Panc1 (cell line): ENCODE results near the gene COL23A1. TPM values are rescaled to one million over a fixed set of nuclear protein-coding genes. Genes with fewer than 3 reads are reported as not detected.

Experiments used
- ATAC-seq: fragments of 200-7000 bp; cut with Tn5 transposase; 2 replicates; pipeline ENCODE4 v1.9.1; 2020; ENCODE audit warnings: mild to moderate bottlenecking, moderate library complexity
- BruUV-seq: library from RNA; stranded (reverse); fragments of 400-500 nt; replicated peaks from 2 replicates; lab custom pipeline; 2021; lab: Mats Ljungman, UMichigan
- CTCF ChIA-PET: fragments of 300-600 bp; sonication (Branson Sonifier 250); formaldehyde crosslinking; loops from one replicate; lab custom pipeline; 2022; ENCODE audit warnings: antibody characterized with exemption; lab: Charles Lee
- POLR2A ChIA-PET: fragments of 300-600 bp; sonication (Branson Sonifier 250); formaldehyde crosslinking; loops from one replicate; lab custom pipeline; 2022; ENCODE audit warnings: antibody characterized with exemption; lab: Charles Lee
- DNase-seq: peaks from one replicate; pipeline ENCODE4 v3.0.0-alpha.2; 2010; ENCODE audit warnings: low read depth, low spot score
- H3K27ac ChIP-seq: 2 replicates; pipeline ENCODE4 v1.5.1; 2011; ENCODE audit warnings: mild to moderate bottlenecking, low read length, inconsistent platforms
- H3K27me3 ChIP-seq: fragments of 200-500 bp; sonication (Bioruptor generic); 2 replicates; pipeline ENCODE4 v1.6.0; 2014; ENCODE audit warnings: low read length, inconsistent platforms; ENCODE audit not compliant: control insufficient read depth, insufficient read depth
- H3K36me3 ChIP-seq: fragments of 200-500 bp; sonication (Bioruptor generic); 2 replicates; pipeline ENCODE4 v1.5.1; 2014; ENCODE audit warnings: inconsistent platforms, mild to moderate bottlenecking, low read length, moderate library complexity; ENCODE audit not compliant: control insufficient read depth, insufficient read depth
- H3K4me1 ChIP-seq: 2 replicates; pipeline ENCODE4 v1.5.1; 2011; ENCODE audit warnings: inconsistent platforms, mild to moderate bottlenecking, low read length, moderate library complexity; ENCODE audit not compliant: control insufficient read depth, insufficient read depth
- H3K4me3 ChIP-seq, 2 experiments: 2 replicates each; pipeline ENCODE4 v1.5.1; 2011 to 2012; ENCODE audit warnings: low read depth in 2 of 2, low read length in 2 of 2, mild to moderate bottlenecking in 2 of 2, inconsistent platforms in 1 of 2, moderate library complexity in 1 of 2
- H3K9me3 ChIP-seq: fragments of 200-500 bp; sonication (Bioruptor generic); 2 replicates; pipeline ENCODE4 v1.5.1; 2014; ENCODE audit warnings: low read depth, mild to moderate bottlenecking, inconsistent platforms, low read length, moderate library complexity; ENCODE audit not compliant: control insufficient read depth, insufficient read depth
- POLR2AphosphoS5 ChIP-seq: IDR thresholded peaks from 2 replicates; pipeline ENCODE4 v1.6.1; 2012; ENCODE audit warnings: mild to moderate bottlenecking, low read depth, low read length, moderate library complexity
- SIN3A ChIP-seq: IDR thresholded peaks from 2 replicates; pipeline ENCODE4 v1.6.1; 2012; ENCODE audit warnings: low read depth, mild to moderate bottlenecking, low read length, moderate library complexity, borderline replicate concordance; ENCODE audit not compliant: insufficient read depth
- TCF7L2 ChIP-seq: IDR thresholded peaks from 2 replicates; pipeline ENCODE4 v1.6.1; 2011; ENCODE audit warnings: mild to moderate bottlenecking, low read depth, low read length, inconsistent platforms
- in situ Hi-C: cut with HindIII; loops from 2 replicates; pipeline ENCODE4 v1.10.0; 2016; ENCODE audit warnings: low sequenced_read_pairs, low pct_unique_long_range_greater_than_20kb
- intact Hi-C: fragments of 100-400 bp; cut with micrococcal nuclease; formaldehyde crosslinking; loops from one replicate; pipeline ENCODE4 v1.10.0; 2022; ENCODE audit not compliant: unreplicated experiment
- total RNA-seq: library from RNA; stranded (reverse); gene quantifications from one replicate; pipeline ENCODE4 v1.2.1, GENCODE V29; 2021; ENCODE audit not compliant: unreplicated experiment
- TF ChIP-seq, protein P1 (sequence below), 2 experiments: IDR thresholded peaks; 2 replicates each; pipeline ENCODE4 v1.6.1; 2011 to 2012; ENCODE audit warnings: low read depth in 2 of 2, control low read depth in 1 of 2, low read length in 1 of 2, mild to moderate bottlenecking in 1 of 2, moderate library complexity in 1 of 2; ENCODE audit not compliant: insufficient read depth in 1 of 2
- TF ChIP-seq, protein P2 (sequence below): fragments of 450-650 bp; IDR thresholded peaks from 2 replicates; pipeline ENCODE4 v1.5.1; 2017; ENCODE audit warnings: mild to moderate bottlenecking

The COL23A1 gene
- total RNA-seq, 1 experiment from 2014 or later: 0.05 TPM

DNA sequence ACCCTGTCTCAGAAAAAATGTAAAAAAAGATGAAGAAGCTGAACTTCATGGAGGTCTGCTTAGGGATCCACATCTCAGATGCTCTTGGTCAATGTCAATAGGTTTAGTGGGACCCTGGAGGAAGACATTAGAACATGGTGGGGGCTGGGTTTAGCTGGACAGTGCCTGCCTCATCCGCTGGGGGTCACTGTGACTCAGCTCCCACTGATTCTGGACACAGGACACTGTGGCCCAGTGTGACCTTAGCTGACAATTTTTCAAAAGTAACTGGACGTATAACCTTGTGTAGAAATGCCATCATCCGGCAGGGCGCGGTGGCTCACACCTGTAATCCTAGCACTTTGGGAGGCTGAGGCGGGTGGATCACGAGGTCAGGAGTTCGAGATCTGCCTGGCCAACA lies 393.2 kb downstream of the COL23A1 start:
- peak; percentile 65; the same call in 1 of the 2 replicates for ATAC-seq
- no TSS peak for BruUV-seq
- CTCF ChIA-PET: interaction anchor here (0.5 to 0.6 kb wide), 2 partner anchors 47 to 136 kb away, joined by 3 to 11 read pairs; no protein-coding TSS in a partner anchor

DNA sequence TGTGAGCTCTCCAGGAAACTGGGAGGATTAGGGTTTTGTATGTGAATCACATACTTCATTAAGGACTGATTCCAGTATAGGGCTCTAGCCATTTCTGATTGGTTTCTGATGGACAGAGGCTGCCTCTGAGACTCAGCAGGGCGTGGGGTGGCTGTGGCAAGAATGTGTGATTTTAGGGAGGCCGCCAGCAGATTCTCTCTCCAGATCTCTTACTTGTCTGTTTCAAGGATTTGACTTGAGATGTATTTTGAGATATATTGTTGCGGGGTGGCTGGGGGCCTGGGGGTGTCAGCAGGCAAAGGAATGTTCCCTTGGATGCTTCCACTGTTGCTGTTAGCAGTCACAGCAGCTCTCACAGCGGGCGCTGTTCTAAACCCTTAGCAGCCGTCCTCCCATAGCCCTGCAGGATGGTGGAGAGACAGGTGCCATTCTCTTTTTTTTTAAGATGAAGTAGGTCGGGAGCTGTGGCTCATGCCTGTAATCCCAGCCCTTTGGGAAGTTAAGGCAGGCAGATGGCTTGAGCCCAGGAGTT lies 393.8 kb downstream of the COL23A1 start:
- no TSS peak for BruUV-seq
- TF ChIP-seq TCF7L2 (no peak), SIN3A (no peak), POLR2AphosphoS5 (no peak)
- TF ChIP-seq, protein P1, sequence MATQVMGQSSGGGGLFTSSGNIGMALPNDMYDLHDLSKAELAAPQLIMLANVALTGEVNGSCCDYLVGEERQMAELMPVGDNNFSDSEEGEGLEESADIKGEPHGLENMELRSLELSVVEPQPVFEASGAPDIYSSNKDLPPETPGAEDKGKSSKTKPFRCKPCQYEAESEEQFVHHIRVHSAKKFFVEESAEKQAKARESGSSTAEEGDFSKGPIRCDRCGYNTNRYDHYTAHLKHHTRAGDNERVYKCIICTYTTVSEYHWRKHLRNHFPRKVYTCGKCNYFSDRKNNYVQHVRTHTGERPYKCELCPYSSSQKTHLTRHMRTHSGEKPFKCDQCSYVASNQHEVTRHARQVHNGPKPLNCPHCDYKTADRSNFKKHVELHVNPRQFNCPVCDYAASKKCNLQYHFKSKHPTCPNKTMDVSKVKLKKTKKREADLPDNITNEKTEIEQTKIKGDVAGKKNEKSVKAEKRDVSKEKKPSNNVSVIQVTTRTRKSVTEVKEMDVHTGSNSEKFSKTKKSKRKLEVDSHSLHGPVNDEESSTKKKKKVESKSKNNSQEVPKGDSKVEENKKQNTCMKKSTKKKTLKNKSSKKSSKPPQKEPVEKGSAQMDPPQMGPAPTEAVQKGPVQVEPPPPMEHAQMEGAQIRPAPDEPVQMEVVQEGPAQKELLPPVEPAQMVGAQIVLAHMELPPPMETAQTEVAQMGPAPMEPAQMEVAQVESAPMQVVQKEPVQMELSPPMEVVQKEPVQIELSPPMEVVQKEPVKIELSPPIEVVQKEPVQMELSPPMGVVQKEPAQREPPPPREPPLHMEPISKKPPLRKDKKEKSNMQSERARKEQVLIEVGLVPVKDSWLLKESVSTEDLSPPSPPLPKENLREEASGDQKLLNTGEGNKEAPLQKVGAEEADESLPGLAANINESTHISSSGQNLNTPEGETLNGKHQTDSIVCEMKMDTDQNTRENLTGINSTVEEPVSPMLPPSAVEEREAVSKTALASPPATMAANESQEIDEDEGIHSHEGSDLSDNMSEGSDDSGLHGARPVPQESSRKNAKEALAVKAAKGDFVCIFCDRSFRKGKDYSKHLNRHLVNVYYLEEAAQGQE (IDR thresholded peaks at IDR 0.05; ENCODE audit: insufficient read depth in 1 of 2, low read depth in 2 of 2, low read length in 1 of 2): no peak
- TF ChIP-seq, protein P2, sequence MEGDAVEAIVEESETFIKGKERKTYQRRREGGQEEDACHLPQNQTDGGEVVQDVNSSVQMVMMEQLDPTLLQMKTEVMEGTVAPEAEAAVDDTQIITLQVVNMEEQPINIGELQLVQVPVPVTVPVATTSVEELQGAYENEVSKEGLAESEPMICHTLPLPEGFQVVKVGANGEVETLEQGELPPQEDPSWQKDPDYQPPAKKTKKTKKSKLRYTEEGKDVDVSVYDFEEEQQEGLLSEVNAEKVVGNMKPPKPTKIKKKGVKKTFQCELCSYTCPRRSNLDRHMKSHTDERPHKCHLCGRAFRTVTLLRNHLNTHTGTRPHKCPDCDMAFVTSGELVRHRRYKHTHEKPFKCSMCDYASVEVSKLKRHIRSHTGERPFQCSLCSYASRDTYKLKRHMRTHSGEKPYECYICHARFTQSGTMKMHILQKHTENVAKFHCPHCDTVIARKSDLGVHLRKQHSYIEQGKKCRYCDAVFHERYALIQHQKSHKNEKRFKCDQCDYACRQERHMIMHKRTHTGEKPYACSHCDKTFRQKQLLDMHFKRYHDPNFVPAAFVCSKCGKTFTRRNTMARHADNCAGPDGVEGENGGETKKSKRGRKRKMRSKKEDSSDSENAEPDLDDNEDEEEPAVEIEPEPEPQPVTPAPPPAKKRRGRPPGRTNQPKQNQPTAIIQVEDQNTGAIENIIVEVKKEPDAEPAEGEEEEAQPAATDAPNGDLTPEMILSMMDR: no peak
- in situ Hi-C loops (no loop called here), intact Hi-C loops (no loop called here)
- no peaks in the 10 kb centered on the region for H3K27me3 ChIP-seq
- ChIA-PET POLR2A (interaction anchor here (0.7 kb wide), 1 partner anchor 16 kb away, joined by 3 read pairs; no protein-coding TSS in a partner anchor), CTCF (interaction anchor here (0.5 to 0.6 kb wide), 2 partner anchors 46 to 135 kb away, joined by 3 to 11 read pairs; no protein-coding TSS in a partner anchor)
- H3K36me3 ChIP-seq: no peaks in the 10 kb centered on the region
- no peak overlapping the region for H3K27ac ChIP-seq
- H3K4me1 ChIP-seq: peaks cover 3% of the 10 kb centered on the region; the same call in 1 of the 2 replicates
- H3K9me3 ChIP-seq: no peaks in the 10 kb centered on the region
- H3K4me3 ChIP-seq: no peak overlapping the region
- ATAC-seq: no peak
- DNase-seq: no peak

More for the DNA sequence above, 393.2 kb downstream of the COL23A1 start:
- Histone ChIP-seq H3K27ac (no peak overlapping the region), H3K4me1 (peaks cover 8% of the 10 kb centered on the region; the same call in 1 of the 2 replicates), H3K27me3 (no peaks in the 10 kb centered on the region), H3K4me3 (no peak overlapping the region), H3K36me3 (no peaks in the 10 kb centered on the region), H3K9me3 (no peaks in the 10 kb centered on the region)
- no peak for DNase-seq
- TF ChIP-seq TCF7L2: no peak
- TF ChIP-seq, protein P2: peak; percentile 76; the same call in 1 of the 2 replicates
- in situ Hi-C loops: no loop called here
- POLR2A ChIA-PET: no interaction called here
- intact Hi-C loops: no loop called here
